Measurements from ENCODE around the gene CRHR1. TPM values are rescaled to one million over a fixed set of nuclear protein-coding genes. Genes with fewer than 3 reads are reported as not detected.

Gene CRHR1
- total RNA-seq, 5 donors from 2014 or later (not counting 1 experiment from before 2014, with no cell fraction given) = not detected

- CTCF ChIA-PET = no interaction called here
- Mint-ChIP-seq H3K4me1 (peaks cover 0 to 7% (median 0%) of the 10 kb centered on the region in 3 donors), H3K27me3 (peaks cover 39 to 55% of the 10 kb centered on the region in 2 donors), H3K27ac (no peak overlapping the region), H3K36me3 (no peaks in the 10 kb centered on the region), H3K9me3 (no peaks in the 10 kb centered on the region), H3K4me3 (no peak overlapping the region)
- Histone ChIP-seq H3K27me3 (replicated peaks in 1 of 2; ENCODE audit: control insufficient read depth in 2 of 2, extremely low read depth in 1 of 2, insufficient read depth in 2 of 2, low read length in 1 of 2) (peaks cover 0 to 68% of the 10 kb centered on the region in 2 experiments), H3K36me3 (ENCODE audit: control insufficient read depth in 2 of 2, extremely low read depth in 1 of 2, insufficient read depth in 1 of 2, low read length in 1 of 2) (no peaks in the 10 kb centered on the region), H3K9me3 (no peaks in the 10 kb centered on the region), H3K4me3 (ENCODE audit: control insufficient read depth in 1 of 2, extremely low read depth in 1 of 2, low read length in 1 of 2) (no peak overlapping the region), H3K4me1 (ENCODE audit: control insufficient read depth in 1 of 2, extremely low read depth in 1 of 2, insufficient read depth in 2 of 2, low read length in 2 of 2) (no peaks in the 10 kb centered on the region), H3K27ac (ENCODE audit: low read length) (no peak overlapping the region)
- WGBS (ENCODE audit: insufficient coverage) = 55% methylated on average over 6 of the region's 6 CpGs
- POLR2A ChIA-PET = no interaction called here
- ATAC-seq (replicated peaks in 1 of 4) = no peak
- DNase-seq = no peak
These were observed 10.7 kb downstream of the CRHR1 start for GRCh38 chr17:45794840-45795239.

- Histone ChIP-seq H3K4me1 (ENCODE audit: control insufficient read depth in 1 of 2, extremely low read depth in 1 of 2, insufficient read depth in 2 of 2, low read length in 2 of 2) (no peaks in the 10 kb centered on the region), H3K27ac (ENCODE audit: low read length) (no peak overlapping the region), H3K4me3 (ENCODE audit: control insufficient read depth in 1 of 2, extremely low read depth in 1 of 2, low read length in 1 of 2) (no peak overlapping the region), H3K27me3 (replicated peaks in 1 of 2; ENCODE audit: control insufficient read depth in 2 of 2, extremely low read depth in 1 of 2, insufficient read depth in 2 of 2, low read length in 1 of 2) (peaks cover 2 to 33% of the 10 kb centered on the region in 2 experiments), H3K9me3 (no peaks in the 10 kb centered on the region), H3K36me3 (ENCODE audit: control insufficient read depth in 2 of 2, extremely low read depth in 1 of 2, insufficient read depth in 1 of 2, low read length in 1 of 2) (no peaks in the 10 kb centered on the region)
- ChIA-PET CTCF (no interaction called here), POLR2A (no interaction called here)
- no CpG with 5 or more reads among the region's 2 CpGs for WGBS (ENCODE audit: insufficient coverage)
- Mint-ChIP-seq H3K4me3 (no peak overlapping the region), H3K36me3 (no peaks in the 10 kb centered on the region), H3K4me1 (no peaks in the 10 kb centered on the region), H3K27me3 (peaks cover 32 to 35% of the 10 kb centered on the region in 2 donors), H3K9me3 (no peaks in the 10 kb centered on the region), H3K27ac (no peak overlapping the region)
- no peak for DNase-seq
- no peak for ATAC-seq (replicated peaks in 1 of 4)
These were observed 16.7 kb downstream of the CRHR1 start for GRCh38 chr17:45800816-45801215.

DNA sequence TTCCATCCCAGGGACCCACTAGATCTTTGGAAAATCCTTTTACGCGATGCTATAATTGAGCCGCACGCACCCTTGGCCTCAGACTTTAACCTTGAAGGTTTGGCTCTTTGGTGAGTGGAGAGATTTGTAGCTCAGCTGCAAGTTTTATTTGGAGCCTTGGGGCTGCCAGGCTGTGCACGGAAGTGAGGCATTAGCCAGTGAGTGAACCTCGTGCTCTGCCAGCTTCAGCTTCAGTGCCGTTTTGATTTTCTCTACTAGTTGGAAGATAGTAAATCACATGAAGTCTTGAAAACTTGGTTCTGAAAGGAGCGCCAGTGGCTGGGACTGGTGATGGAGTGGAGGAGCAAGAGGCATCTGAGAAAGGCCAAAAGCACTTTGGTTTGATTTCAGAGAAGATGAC lies 17.3 kb downstream of the CRHR1 start:
- H3K27me3 ChIP-seq (replicated peaks in 1 of 2; ENCODE audit: control insufficient read depth in 2 of 2, extremely low read depth in 1 of 2, insufficient read depth in 2 of 2, low read length in 1 of 2) = peaks cover 2 to 30% of the 10 kb centered on the region in 2 experiments
- no peaks in the 10 kb centered on the region for H3K4me1 ChIP-seq (ENCODE audit: control insufficient read depth in 1 of 2, extremely low read depth in 1 of 2, insufficient read depth in 2 of 2, low read length in 2 of 2)
- H3K36me3 ChIP-seq (ENCODE audit: control insufficient read depth in 2 of 2, extremely low read depth in 1 of 2, insufficient read depth in 1 of 2, low read length in 1 of 2) = no peaks in the 10 kb centered on the region
- no peak overlapping the region for H3K4me3 ChIP-seq (ENCODE audit: control insufficient read depth in 1 of 2, extremely low read depth in 1 of 2, low read length in 1 of 2)
- Mint-ChIP-seq H3K4me1 (no peaks in the 10 kb centered on the region), H3K4me3 (no peak overlapping the region), H3K36me3 (no peaks in the 10 kb centered on the region), H3K27me3 (peaks cover 32 to 39% of the 10 kb centered on the region in 2 donors), H3K9me3 (no peaks in the 10 kb centered on the region), H3K27ac (no peak overlapping the region)
- no peaks in the 10 kb centered on the region for H3K9me3 ChIP-seq
- ChIA-PET POLR2A (no interaction called here), CTCF (no interaction called here)
- ATAC-seq (replicated peaks in 1 of 4) (no peak), DNase-seq (no peak)
- no peak overlapping the region for H3K27ac ChIP-seq (ENCODE audit: low read length)
- WGBS (ENCODE audit: insufficient coverage) = 56% methylated on average over 3 of the region's 8 CpGs

DNA sequence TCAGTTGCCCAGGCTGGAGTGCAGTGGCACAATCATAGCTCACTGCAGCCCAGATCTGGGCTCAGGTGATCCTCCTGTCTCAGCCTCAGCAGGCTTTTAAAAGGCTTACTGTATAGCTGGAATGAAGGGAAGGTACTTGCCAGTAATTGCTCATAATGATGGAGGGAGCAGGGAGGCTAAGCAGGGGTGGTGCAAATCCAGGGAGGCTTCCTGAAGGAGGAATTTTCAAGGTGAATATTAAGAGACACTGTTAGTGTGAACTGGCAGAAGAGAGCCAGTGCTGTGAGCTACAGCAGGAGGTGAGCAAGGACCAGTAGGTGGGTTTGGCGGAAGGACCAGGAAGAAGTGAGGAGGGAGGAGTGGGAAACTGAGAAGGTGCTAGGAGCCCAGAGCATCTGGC lies 24.7 kb downstream of the CRHR1 start:
- no peaks in the 10 kb centered on the region for H3K9me3 Mint-ChIP-seq
- WGBS (ENCODE audit: insufficient coverage) = 100% methylated on average over 1 of the region's 1 CpG
- Histone ChIP-seq H3K27ac (ENCODE audit: low read length) (no peak overlapping the region), H3K4me3 (ENCODE audit: control insufficient read depth in 1 of 2, extremely low read depth in 1 of 2, low read length in 1 of 2) (no peak overlapping the region), H3K9me3 (no peaks in the 10 kb centered on the region), H3K4me1 (ENCODE audit: control insufficient read depth in 1 of 2, extremely low read depth in 1 of 2, insufficient read depth in 2 of 2, low read length in 2 of 2) (no peaks in the 10 kb centered on the region), H3K36me3 (ENCODE audit: control insufficient read depth in 2 of 2, extremely low read depth in 1 of 2, insufficient read depth in 1 of 2, low read length in 1 of 2) (no peaks in the 10 kb centered on the region), H3K27me3 (replicated peaks in 1 of 2; ENCODE audit: control insufficient read depth in 2 of 2, extremely low read depth in 1 of 2, insufficient read depth in 2 of 2, low read length in 1 of 2) (peaks cover 0 to 42% of the 10 kb centered on the region in 2 experiments)
- no peaks in the 10 kb centered on the region for H3K4me1 Mint-ChIP-seq
- no peaks in the 10 kb centered on the region for H3K36me3 Mint-ChIP-seq
- CTCF ChIA-PET = no interaction called here
- no peak overlapping the region for H3K4me3 Mint-ChIP-seq
- POLR2A ChIA-PET = no interaction called here
- DNase-seq = no peak
- H3K27ac Mint-ChIP-seq = no peak overlapping the region
- ATAC-seq (replicated peaks in 1 of 4) = no peak
- H3K27me3 Mint-ChIP-seq = peaks cover 22 to 24% of the 10 kb centered on the region in 2 donors

GRCh38 chr17:45809499-45809898 lies 25.4 kb downstream of the CRHR1 start:
- ChIA-PET CTCF (no interaction called here), POLR2A (no interaction called here)
- ATAC-seq (replicated peaks in 1 of 4) = no peak
- no peaks in the 10 kb centered on the region for H3K36me3 ChIP-seq (ENCODE audit: control insufficient read depth in 2 of 2, extremely low read depth in 1 of 2, insufficient read depth in 1 of 2, low read length in 1 of 2)
- DNase-seq = no peak
- H3K9me3 ChIP-seq = no peaks in the 10 kb centered on the region
- H3K27ac ChIP-seq (ENCODE audit: low read length) = no peak overlapping the region
- Mint-ChIP-seq H3K4me1 (no peaks in the 10 kb centered on the region), H3K4me3 (no peak overlapping the region), H3K27me3 (peaks cover 17 to 18% of the 10 kb centered on the region in 2 donors), H3K36me3 (no peaks in the 10 kb centered on the region), H3K27ac (no peak overlapping the region), H3K9me3 (no peaks in the 10 kb centered on the region)
- peaks cover 0 to 42% of the 10 kb centered on the region in 2 experiments for H3K27me3 ChIP-seq (replicated peaks in 1 of 2; ENCODE audit: control insufficient read depth in 2 of 2, extremely low read depth in 1 of 2, insufficient read depth in 2 of 2, low read length in 1 of 2)
- no peaks in the 10 kb centered on the region for H3K4me1 ChIP-seq (ENCODE audit: control insufficient read depth in 1 of 2, extremely low read depth in 1 of 2, insufficient read depth in 2 of 2, low read length in 2 of 2)
- H3K4me3 ChIP-seq (ENCODE audit: control insufficient read depth in 1 of 2, extremely low read depth in 1 of 2, low read length in 1 of 2) = no peak overlapping the region
- WGBS (ENCODE audit: insufficient coverage) = 85% methylated on average over 6 of the region's 15 CpGs

- Histone ChIP-seq H3K4me1 (ENCODE audit: control insufficient read depth in 1 of 2, extremely low read depth in 1 of 2, insufficient read depth in 2 of 2, low read length in 2 of 2) (no peaks in the 10 kb centered on the region), H3K36me3 (ENCODE audit: control insufficient read depth in 2 of 2, extremely low read depth in 1 of 2, insufficient read depth in 1 of 2, low read length in 1 of 2) (no peaks in the 10 kb centered on the region), H3K9me3 (no peaks in the 10 kb centered on the region), H3K4me3 (ENCODE audit: control insufficient read depth in 1 of 2, extremely low read depth in 1 of 2, low read length in 1 of 2) (no peak overlapping the region), H3K27ac (ENCODE audit: low read length) (no peak overlapping the region), H3K27me3 (replicated peaks in 1 of 2; ENCODE audit: control insufficient read depth in 2 of 2, extremely low read depth in 1 of 2, insufficient read depth in 2 of 2, low read length in 1 of 2) (peaks cover 0 to 29% of the 10 kb centered on the region in 2 experiments)
- ATAC-seq (replicated peaks in 1 of 4) = no peak
- Mint-ChIP-seq H3K4me1 (no peaks in the 10 kb centered on the region), H3K9me3 (no peaks in the 10 kb centered on the region), H3K27me3 (peaks cover 7 to 16% of the 10 kb centered on the region in 2 donors), H3K36me3 (no peaks in the 10 kb centered on the region), H3K27ac (no peak overlapping the region), H3K4me3 (no peak overlapping the region)
- CTCF ChIA-PET = no interaction called here
- DNase-seq = no peak
- WGBS (ENCODE audit: insufficient coverage) = no CpG with 5 or more reads among the region's 3 CpGs
- POLR2A ChIA-PET = interaction anchor here in 1 of 2 donors (0.5 kb wide), 1 partner anchor 446 kb away, joined by 8 read pairs; no protein-coding TSS in a partner anchor
These were observed 28.0 kb downstream of the CRHR1 start for GRCh38 chr17:45812102-45812501.
